DOHH2 (cell line): Measurements from ENCODE around the gene B4GALT7.

Experiments
- H3F3A ChIP-seq: fragments of 200-600 bp; sonication (generic), shearing (Covaris generic); 2 replicates; pipeline ENCODE4 v1.6.0; 2016; ENCODE audit warnings: antibody characterized with exemption, mild to moderate bottlenecking; ENCODE audit not compliant: control insufficient read depth, insufficient read depth
- H3K27ac ChIP-seq: fragments of 200-600 bp; sonication (generic); 2 replicates; pipeline ENCODE4 v1.5.1; 2014; ENCODE audit warnings: low read depth, mild to moderate bottlenecking, low read length, moderate library complexity
- H3K27me3 ChIP-seq: fragments of 200-600 bp; sonication (generic); 2 replicates; pipeline ENCODE4 v1.6.1; 2014; ENCODE audit warnings: mild to moderate bottlenecking, low read length, mixed read lengths; ENCODE audit not compliant: control insufficient read depth
- H3K36me3 ChIP-seq: fragments of 200-600 bp; sonication (generic); 2 replicates; pipeline ENCODE4 v1.6.1; 2014; ENCODE audit warnings: mild to moderate bottlenecking, low read length, moderate library complexity, mixed read lengths; ENCODE audit not compliant: control insufficient read depth
- H3K4me1 ChIP-seq: fragments of 200-600 bp; sonication (generic); 2 replicates; pipeline ENCODE4 v1.6.1; 2014; ENCODE audit warnings: mild to moderate bottlenecking, low read length, mixed read lengths; ENCODE audit not compliant: control insufficient read depth
- H3K4me2 ChIP-seq: fragments of 200-600 bp; sonication (generic); 2 replicates; pipeline ENCODE4 v1.6.0; 2014; ENCODE audit warnings: mild to moderate bottlenecking, low read length, moderate library complexity
- H3K4me3 ChIP-seq: fragments of 200-600 bp; sonication (generic); 2 replicates; pipeline ENCODE4 v1.5.1; 2014; ENCODE audit warnings: mild to moderate bottlenecking, low read length, mixed read lengths
- H3K79me2 ChIP-seq: fragments of 200-600 bp; sonication (generic); 2 replicates; pipeline ENCODE4 v1.6.1; 2014; ENCODE audit warnings: mild to moderate bottlenecking, low read length, mixed read lengths; ENCODE audit not compliant: control insufficient read depth
- H3K9me2 ChIP-seq: fragments of 200-600 bp; sonication (generic); replicated peaks from 2 replicates; pipeline ENCODE4 v1.6.1; 2014; ENCODE audit warnings: mild to moderate bottlenecking, low read length, mixed read lengths; ENCODE audit not compliant: control insufficient read depth
- H3K9me3 ChIP-seq: fragments of 200-600 bp; sonication (generic); 2 replicates; pipeline ENCODE4 v1.6.1; 2014; ENCODE audit warnings: antibody characterized with exemption, low read length, mixed read lengths; ENCODE audit not compliant: control insufficient read depth, insufficient read depth
- H4K20me1 ChIP-seq: fragments of 200-600 bp; sonication (generic); 2 replicates; pipeline ENCODE4 v1.6.0; 2014; ENCODE audit warnings: low read depth, mild to moderate bottlenecking, antibody characterized with exemption, low read length, moderate library complexity; ENCODE audit not compliant: control insufficient read depth, insufficient read depth
- CTCF ChIP-seq: fragments of 200-600 bp; sonication (generic); IDR thresholded peaks from one replicate; pipeline ENCODE4 v1.5.1; 2014; ENCODE audit warnings: antibody characterized with exemption, mild to moderate bottlenecking, low read depth, low read length; ENCODE audit not compliant: poor library complexity, severe bottlenecking
- EZH2phosphoT487 ChIP-seq: fragments of 200-600 bp; sonication (generic); IDR thresholded peaks from 2 replicates; pipeline ENCODE4 v1.6.1; 2017; ENCODE audit warnings: borderline replicate concordance, mild to moderate bottlenecking, antibody characterized with exemption, low read length, moderate library complexity, mixed read lengths

B4GALT7 gene

GRCh38 chr5:177605667-177606066 is 5.7 kb downstream of the B4GALT7 start:
- H3K4me2 ChIP-seq = no peak overlapping the region
- H3K36me3 ChIP-seq = peaks cover 46% of the 10 kb centered on the region
- TF ChIP-seq EZH2phosphoT487 = no peak
- no peak for TF ChIP-seq CTCF

DNA sequence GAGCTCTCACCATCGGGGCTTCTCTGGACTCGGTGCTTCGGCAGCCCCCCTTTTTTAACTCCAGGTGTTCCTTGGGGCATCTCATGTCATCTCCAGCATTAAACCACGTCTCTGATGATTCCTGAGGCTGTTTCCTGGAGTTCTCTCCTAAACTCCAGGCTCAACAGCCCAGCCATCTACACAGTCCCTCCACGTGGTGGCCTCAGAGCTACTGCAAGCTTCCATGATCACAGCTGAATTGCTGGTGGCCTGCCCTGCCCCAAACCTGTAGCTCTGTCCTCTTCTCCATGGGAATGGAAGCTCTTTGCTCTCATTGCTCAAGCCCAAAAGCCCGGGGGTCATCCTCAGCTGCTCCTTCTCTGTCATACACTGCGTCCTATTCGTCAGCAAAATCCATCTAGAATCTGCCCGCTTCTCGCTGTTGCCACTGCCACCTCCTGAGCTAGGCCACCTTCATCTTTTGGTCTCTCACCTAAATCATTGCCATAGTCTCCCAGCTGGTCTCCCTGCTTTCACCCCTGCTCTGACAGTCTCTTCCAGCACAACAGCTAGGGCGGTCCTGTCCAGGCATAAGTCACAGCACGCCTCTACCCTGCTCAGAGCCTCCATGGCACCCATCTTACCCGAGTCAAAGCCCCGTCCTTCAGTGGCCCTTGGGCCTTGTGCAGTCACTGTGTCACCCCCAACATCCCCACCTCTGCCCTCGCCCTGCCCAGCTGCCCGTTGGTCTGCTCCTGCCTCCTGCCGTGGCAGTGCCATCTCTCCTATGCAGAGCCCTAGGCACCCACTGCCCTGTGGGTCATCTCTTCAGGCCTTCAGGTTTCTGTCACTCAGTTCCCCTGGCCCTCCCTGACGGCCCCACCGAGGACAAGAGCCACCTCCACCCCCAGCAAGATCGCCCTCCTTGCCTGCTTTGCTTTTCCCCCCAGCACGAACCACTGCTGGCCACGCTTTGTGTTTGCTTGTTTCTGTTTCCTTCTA is 6.4 kb downstream of the B4GALT7 start:
- Histone ChIP-seq H3F3A (0 out of 2 replicates have a peak, but pooled peaks cover 1% of the 10 kb centered on the region), H3K27ac (no peak overlapping the region), H3K4me3 (no peak overlapping the region), H3K9me2 (no peaks in the 10 kb centered on the region), H3K27me3 (no peaks in the 10 kb centered on the region), H3K79me2 (peaks cover 11% of the 10 kb centered on the region), H3K4me2 (no peak overlapping the region), H4K20me1 (no peaks in the 10 kb centered on the region), H3K9me3 (no peaks in the 10 kb centered on the region), H3K36me3 (peaks cover 40% of the 10 kb centered on the region), H3K4me1 (peaks cover 12% of the 10 kb centered on the region)
- no peak for TF ChIP-seq CTCF
- TF ChIP-seq EZH2phosphoT487 = no peak

More at GRCh38 chr5:177605667-177606066, 5.7 kb downstream of the B4GALT7 start:
- no peaks in the 10 kb centered on the region for H3K9me3 ChIP-seq
- peaks cover 18% of the 10 kb centered on the region for H3K79me2 ChIP-seq
- no peak overlapping the region for H3K4me3 ChIP-seq
- H3K4me1 ChIP-seq = peaks cover 18% of the 10 kb centered on the region
- H3K9me2 ChIP-seq = no peaks in the 10 kb centered on the region
- H4K20me1 ChIP-seq = peaks cover 3% of the 10 kb centered on the region; the same call in 1 of the 2 replicates
- no peak overlapping the region for H3K27ac ChIP-seq
- no peaks in the 10 kb centered on the region for H3K27me3 ChIP-seq
- H3F3A ChIP-seq = peaks cover 7% of the 10 kb centered on the region; the same call in 1 of the 2 replicates

- Histone ChIP-seq H3K4me2 (no peak overlapping the region), H3K4me1 (peaks cover 5% of the 10 kb centered on the region; the same call in 1 of the 2 replicates), H3F3A (no peaks in the 10 kb centered on the region), H3K4me3 (no peak overlapping the region), H3K36me3 (peaks cover 33% of the 10 kb centered on the region), H3K9me3 (no peaks in the 10 kb centered on the region), H4K20me1 (no peaks in the 10 kb centered on the region), H3K79me2 (peaks cover 4% of the 10 kb centered on the region; the same call in 1 of the 2 replicates), H3K27ac (no peak overlapping the region), H3K9me2 (no peaks in the 10 kb centered on the region), H3K27me3 (no peaks in the 10 kb centered on the region)
- TF ChIP-seq CTCF (no peak), EZH2phosphoT487 (no peak)
These were observed 7.2 kb downstream of the B4GALT7 start for GRCh38 chr5:177607115-177607451.
